Measurements from ENCODE around the gene SPTB. TPM values are rescaled to one million over a fixed set of nuclear protein-coding genes. Genes with fewer than 3 reads are reported as not detected.

The SPTB gene
- total RNA-seq, 1 experiment from 2014 or later: 0.13 TPM

- H3K27me3 ChIP-seq (ENCODE audit: control insufficient read depth, insufficient read depth, low read length): peaks cover 26% of the 10 kb centered on the region
- H3K4me1 ChIP-seq (ENCODE audit: control insufficient read depth, insufficient read depth, low read length): no peaks in the 10 kb centered on the region
- ChIA-PET POLR2A (no interaction called here), CTCF (no interaction called here)
- H3K4me3 ChIP-seq (ENCODE audit: low read depth in 2 of 2, low read length in 2 of 2): no peak overlapping the region
- H3K27ac ChIP-seq (ENCODE audit: low read length): no peak overlapping the region
- TF ChIP-seq REST (IDR thresholded peaks at IDR 0.05; ENCODE audit: insufficient read depth in 1 of 2, low read depth in 2 of 2, low read length in 1 of 2) (no peak), CTCF (IDR thresholded peaks at IDR 0.05) (no peak), SIN3A (IDR thresholded peaks at IDR 0.05; ENCODE audit: borderline replicate concordance, insufficient read depth, low read depth, low read length) (no peak), POLR2AphosphoS5 (IDR thresholded peaks at IDR 0.05; ENCODE audit: low read depth, low read length) (no peak), TCF7L2 (IDR thresholded peaks at IDR 0.05; ENCODE audit: low read depth, low read length) (no peak)
- no peaks in the 10 kb centered on the region for H3K36me3 ChIP-seq (ENCODE audit: control insufficient read depth, insufficient read depth, low read length)
- ATAC-seq (no peak), DNase-seq (ENCODE audit: low read depth, low spot score) (no peak)
- intact Hi-C loops (cut with micrococcal nuclease; ENCODE audit: unreplicated experiment): no loop called here
- H3K9me3 ChIP-seq (ENCODE audit: control insufficient read depth, insufficient read depth, low read depth, low read length): no peaks in the 10 kb centered on the region
- in situ Hi-C loops (cut with HindIII; ENCODE audit: low pct_unique_long_range_greater_than_20kb, low sequenced_read_pairs): no loop called here
- no TSS peak for BruUV-seq (replicated peaks)
These were observed 4.4 kb downstream of the SPTB start for GRCh38 chr14:64875350-64875749.

GRCh38 chr14:64873506-64874219, 6.0 kb downstream of the SPTB start:
- no peak overlapping the region for H3K27ac ChIP-seq (ENCODE audit: low read length)
- ATAC-seq (no peak), DNase-seq (ENCODE audit: low read depth, low spot score) (no peak)
- in situ Hi-C loops (cut with HindIII; ENCODE audit: low pct_unique_long_range_greater_than_20kb, low sequenced_read_pairs) (no loop called here), intact Hi-C loops (cut with micrococcal nuclease; ENCODE audit: unreplicated experiment) (no loop called here)
- TF ChIP-seq POLR2AphosphoS5 (IDR thresholded peaks at IDR 0.05; ENCODE audit: low read depth, low read length) (no peak), SIN3A (IDR thresholded peaks at IDR 0.05; ENCODE audit: borderline replicate concordance, insufficient read depth, low read depth, low read length) (no peak), REST (IDR thresholded peaks at IDR 0.05; ENCODE audit: insufficient read depth in 1 of 2, low read depth in 2 of 2, low read length in 1 of 2) (no peak), TCF7L2 (IDR thresholded peaks at IDR 0.05; ENCODE audit: low read depth, low read length) (no peak), CTCF (IDR thresholded peaks at IDR 0.05) (no peak)
- no peaks in the 10 kb centered on the region for H3K36me3 ChIP-seq (ENCODE audit: control insufficient read depth, insufficient read depth, low read length)
- peaks cover 25% of the 10 kb centered on the region for H3K27me3 ChIP-seq (ENCODE audit: control insufficient read depth, insufficient read depth, low read length)
- no peaks in the 10 kb centered on the region for H3K9me3 ChIP-seq (ENCODE audit: control insufficient read depth, insufficient read depth, low read depth, low read length)
- BruUV-seq (replicated peaks): no TSS peak
- ChIA-PET POLR2A (no interaction called here), CTCF (no interaction called here)
- H3K4me1 ChIP-seq (ENCODE audit: control insufficient read depth, insufficient read depth, low read length): no peaks in the 10 kb centered on the region
- H3K4me3 ChIP-seq (ENCODE audit: low read depth in 2 of 2, low read length in 2 of 2): no peak overlapping the region
